ENCODE results near the gene ITGA5.

The ITGA5 gene

DNA sequence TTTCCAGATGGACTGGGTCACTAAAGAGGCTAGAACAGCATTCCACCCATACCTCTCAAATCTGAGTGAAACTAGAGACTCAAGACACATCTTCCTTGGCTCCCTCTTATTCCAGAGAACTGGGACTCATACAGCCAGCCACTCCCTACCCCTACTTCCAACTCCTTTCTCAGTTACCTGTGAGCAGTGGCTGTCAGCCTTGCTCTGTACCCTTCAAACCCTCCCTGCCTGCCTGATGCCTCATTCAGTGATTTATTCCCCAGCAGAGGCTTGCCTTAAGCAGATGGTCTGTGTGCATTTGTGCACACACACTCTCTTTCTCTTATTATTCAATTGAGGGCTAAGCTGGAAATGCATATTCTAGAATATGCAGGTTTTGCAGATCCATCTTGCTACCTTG, 69.4 kb downstream of the ITGA5 start:
- DNase-seq: no peak

DNA sequence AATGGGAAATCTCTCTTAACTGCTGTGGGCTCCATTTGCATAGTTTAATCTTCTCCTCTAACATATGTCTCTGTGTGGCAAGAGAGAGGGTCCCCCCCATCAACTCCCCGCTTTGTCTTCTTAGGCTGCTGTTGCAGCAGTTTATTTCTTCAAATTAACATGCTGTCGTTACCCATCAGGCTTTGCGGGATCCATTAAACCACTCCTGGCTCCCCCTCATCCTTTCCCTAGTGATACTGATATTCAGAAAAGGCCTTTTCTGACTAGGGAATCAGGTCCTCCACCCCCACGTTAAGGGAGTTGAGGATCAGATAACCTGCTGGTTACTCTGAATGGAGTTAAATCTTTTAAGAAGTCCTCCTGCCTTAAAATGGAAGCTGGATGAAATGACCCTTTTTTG, 70.0 kb downstream of the ITGA5 start:
- DNase-seq: no peak
